ENCODE results near the gene FOXK2.

Gene FOXK2

DNA sequence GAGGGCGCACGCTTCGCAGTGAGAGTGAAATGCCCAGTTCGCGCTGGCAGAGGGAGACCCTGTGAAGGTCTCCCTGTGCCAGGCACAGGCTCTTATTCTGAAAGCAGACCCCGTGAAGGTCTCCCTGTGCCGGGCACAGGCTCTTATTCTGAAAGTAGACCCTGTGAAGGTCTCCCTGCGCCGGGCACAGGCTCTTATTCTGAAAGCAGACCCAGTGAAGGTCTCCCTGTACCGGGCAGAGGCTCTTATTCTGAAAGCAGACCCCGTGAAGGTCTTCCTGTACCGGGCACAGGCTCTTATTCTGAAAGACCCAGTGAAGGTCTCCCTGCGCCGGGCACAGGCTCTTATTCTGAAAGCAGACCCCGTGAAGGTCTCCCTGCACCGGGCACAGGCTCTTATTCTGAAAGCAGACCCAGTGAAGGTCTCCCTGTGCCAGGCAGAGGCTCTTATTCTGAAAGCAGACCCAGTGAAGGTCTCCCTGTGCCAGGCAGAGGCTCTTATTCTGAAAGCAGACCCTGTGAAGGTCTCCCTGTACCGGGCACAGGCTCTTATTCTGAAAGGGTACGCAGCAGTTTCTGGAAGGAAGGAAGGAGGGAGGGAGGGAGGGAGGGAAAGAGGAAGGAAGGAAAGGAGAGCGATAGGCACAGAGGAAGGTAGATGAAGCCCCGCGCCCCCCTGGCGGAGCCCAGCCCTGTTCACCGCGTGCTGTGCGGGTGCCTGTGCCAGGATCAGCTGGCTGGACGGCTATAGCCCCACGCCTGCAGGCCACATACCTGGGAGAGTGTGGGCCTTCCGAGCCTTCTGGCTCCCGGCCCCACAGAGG, 73.4 kb downstream of the FOXK2 start:
- peak overlapping the region; percentile 96 for H3K27ac ChIP-seq
- no peak for TF ChIP-seq CTCF (conservative IDR thresholded peaks at IDR 0.05)

DNA sequence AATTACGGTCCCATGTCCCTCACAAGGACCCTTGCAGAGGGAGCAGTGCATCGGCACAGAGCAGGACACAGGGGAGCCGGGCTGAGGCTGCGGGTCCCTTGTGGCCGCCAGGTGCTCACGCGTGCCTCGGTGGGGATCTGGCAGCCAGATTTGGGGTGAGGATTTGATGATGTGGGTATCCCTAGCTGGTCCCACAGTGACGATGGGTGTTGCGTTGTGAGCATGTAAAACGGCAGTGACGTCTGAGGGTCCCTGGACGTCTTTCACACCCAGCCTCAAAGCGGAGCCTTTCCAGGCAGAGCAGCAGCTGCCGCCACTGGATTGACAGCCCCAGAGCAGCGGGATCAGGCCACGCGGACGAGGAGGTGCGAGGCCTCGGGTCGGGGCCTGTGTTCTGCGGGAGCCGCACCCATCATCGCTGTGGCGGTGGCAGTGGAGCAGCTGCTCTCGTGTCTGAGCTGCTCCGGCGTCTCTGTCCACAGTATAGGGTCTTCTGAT, 74.1 kb downstream of the FOXK2 start:
- TF ChIP-seq CTCF (conservative IDR thresholded peaks at IDR 0.05), result no peak
- peak overlapping the region; percentile 96 for H3K27ac ChIP-seq

- no peak for TF ChIP-seq CTCF (conservative IDR thresholded peaks at IDR 0.05)
- peak overlapping the region; percentile 96 for H3K27ac ChIP-seq
These were observed 75.0 kb downstream of the FOXK2 start for GRCh38 chr17:82594571-82594970.

GRCh38 chr17:82595893-82596292, 76.4 kb downstream of the FOXK2 start:
- peak overlapping the region; percentile 96 for H3K27ac ChIP-seq
- TF ChIP-seq CTCF (conservative IDR thresholded peaks at IDR 0.05), result no peak

DNA sequence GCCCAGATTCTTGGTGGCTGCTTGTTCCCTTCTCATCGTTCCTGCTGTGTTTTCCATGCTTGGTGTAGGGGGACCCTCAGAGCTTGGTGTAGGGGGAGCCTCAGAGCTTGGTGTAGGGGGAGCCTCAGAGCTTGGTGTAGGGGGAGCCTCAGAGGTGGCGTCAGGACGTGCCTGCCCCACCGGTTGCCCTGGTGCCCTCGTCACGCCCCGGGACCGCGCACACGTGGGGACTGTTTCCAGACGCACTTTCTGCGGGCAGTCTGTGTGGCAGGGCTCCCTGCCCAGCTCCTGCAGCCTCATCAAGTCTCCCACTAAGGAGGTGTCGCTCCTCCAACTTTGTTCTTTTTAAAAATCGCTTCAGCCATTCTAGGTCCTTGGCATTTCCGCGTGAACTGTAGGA, 76.8 kb downstream of the FOXK2 start:
- no peak for TF ChIP-seq CTCF (conservative IDR thresholded peaks at IDR 0.05)

DNA sequence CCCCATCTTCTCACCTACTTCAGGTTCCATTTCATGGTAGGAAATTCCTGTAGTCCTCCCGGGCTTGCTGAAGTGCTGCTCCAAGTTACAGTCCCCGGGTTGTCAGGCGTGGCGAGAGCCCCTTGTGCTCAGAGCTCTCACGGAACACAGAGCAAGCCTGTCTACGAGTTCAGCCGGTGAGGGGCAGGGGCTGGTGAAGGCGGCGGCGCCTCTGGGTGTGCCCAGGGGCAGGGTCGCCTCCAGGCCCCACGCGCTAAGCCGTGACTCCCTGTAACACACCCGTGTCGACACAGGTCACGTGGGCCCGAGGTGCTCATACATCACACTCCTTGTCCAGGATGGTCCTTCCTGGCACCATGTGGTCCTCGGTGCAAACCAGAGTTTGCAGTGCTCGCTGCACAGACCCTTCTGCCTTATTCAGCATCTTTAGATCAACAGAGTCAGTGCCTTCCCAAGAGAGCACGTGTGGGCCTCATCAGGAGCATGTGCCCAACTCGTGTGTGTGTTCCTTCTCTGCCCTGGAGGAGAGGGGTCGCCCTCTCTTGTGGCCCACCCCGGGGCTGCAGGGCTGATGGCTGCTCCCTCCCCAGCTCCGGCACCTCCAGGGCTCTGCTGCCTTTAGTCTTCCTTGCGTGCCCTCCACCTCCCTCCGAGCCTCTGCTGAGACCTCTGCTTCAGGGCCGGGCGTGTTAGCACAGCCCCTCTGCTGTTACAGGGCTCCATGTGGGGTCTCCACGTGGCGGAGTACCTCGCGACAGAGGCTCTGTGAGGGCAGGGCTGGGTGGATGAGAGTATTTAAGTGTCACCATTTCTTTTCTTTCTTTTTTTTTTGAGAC, 77.5 kb downstream of the FOXK2 start:
- no peak for TF ChIP-seq CTCF (conservative IDR thresholded peaks at IDR 0.05)
- H3K27ac ChIP-seq, result peak overlapping the region; percentile 18; the same call in 1 of the 2 replicates

More for the DNA sequence above, 76.8 kb downstream of the FOXK2 start:
- H3K27ac ChIP-seq, result peak overlapping the region; percentile 96; the same call in 1 of the 2 replicates
